H9 (cell line): ENCODE results near the gene TFF1. TPM values are rescaled to one million over a fixed set of nuclear protein-coding genes. Genes with fewer than 3 reads are reported as not detected.

Experiments
- DNase-seq: peaks from one replicate; pipeline ENCODE4 v3.0.0-alpha.2; 2017
- H2AFZ ChIP-seq: one replicate; pipeline ENCODE4 v1.6.1; 2013; ENCODE audit warnings: mild to moderate bottlenecking, low read length, control low read depth, moderate library complexity
- H2AK5ac ChIP-seq: 2 replicates; pipeline ENCODE4 v1.6.1; 2013; ENCODE audit warnings: low read length, control low read depth, mixed read lengths; ENCODE audit not compliant: insufficient read length
- H2BK120ac ChIP-seq: one replicate; pipeline ENCODE4 v1.6.1; 2013; ENCODE audit warnings: low read depth, mild to moderate bottlenecking, low read length, control low read depth, inconsistent platforms; ENCODE audit not compliant: poor library complexity, severe bottlenecking
- H2BK12ac ChIP-seq: 2 replicates; pipeline ENCODE4 v1.6.1; 2013; ENCODE audit warnings: low read length, control low read depth, mixed read lengths, low read depth; ENCODE audit not compliant: insufficient read length
- H2BK15ac ChIP-seq: 2 replicates; pipeline ENCODE4 v1.6.1; 2013; ENCODE audit warnings: low read depth, low read length, control low read depth
- H2BK20ac ChIP-seq: one replicate; pipeline ENCODE4 v1.6.1; 2013; ENCODE audit warnings: low read depth, mild to moderate bottlenecking, low read length, control low read depth, inconsistent platforms; ENCODE audit not compliant: poor library complexity, severe bottlenecking
- H2BK5ac ChIP-seq: 2 replicates; pipeline ENCODE4 v1.6.1; 2013; ENCODE audit warnings: low read length, control low read depth, mixed read lengths; ENCODE audit not compliant: insufficient read length
- H3K14ac ChIP-seq: 2 replicates; pipeline ENCODE4 v1.6.1; 2013; ENCODE audit warnings: low read length, control low read depth; ENCODE audit not compliant: insufficient read depth
- H3K18ac ChIP-seq: 2 replicates; pipeline ENCODE4 v1.6.1; 2013; ENCODE audit warnings: low read depth, mild to moderate bottlenecking, mixed read lengths, low read length, control low read depth; ENCODE audit not compliant: insufficient read length
- H3K23ac ChIP-seq: 2 replicates; pipeline ENCODE4 v1.6.1; 2013; ENCODE audit warnings: low read length, control low read depth, mixed read lengths, low read depth; ENCODE audit not compliant: insufficient read length
- H3K23me2 ChIP-seq: 2 replicates; pipeline ENCODE4 v1.6.1; 2013; ENCODE audit warnings: low read depth, mild to moderate bottlenecking, mixed read lengths, low read length, control low read depth; ENCODE audit not compliant: insufficient read length, poor library complexity, severe bottlenecking
- H3K27ac ChIP-seq: 2 replicates; pipeline ENCODE4 v1.5.1; 2013; ENCODE audit warnings: low read length, control low read depth, mixed read lengths, low read depth; ENCODE audit not compliant: insufficient read length
- H3K27me3 ChIP-seq: 2 replicates; pipeline ENCODE4 v1.6.1; 2013; ENCODE audit warnings: low read length, control low read depth, inconsistent platforms; ENCODE audit not compliant: insufficient read depth
- H3K4ac ChIP-seq: 2 replicates; pipeline ENCODE4 v1.6.1; 2013; ENCODE audit warnings: low read depth, mild to moderate bottlenecking, control low read depth, inconsistent platforms, low read length, moderate library complexity
- H3K4me1 ChIP-seq: 2 replicates; pipeline ENCODE4 v1.6.1; 2013; ENCODE audit warnings: low read length, control low read depth, inconsistent platforms; ENCODE audit not compliant: insufficient read depth
- H3K4me2 ChIP-seq: 2 replicates; pipeline ENCODE4 v1.6.1; 2013; ENCODE audit warnings: low read length, control low read depth, mixed read lengths; ENCODE audit not compliant: insufficient read length, insufficient read depth
- H3K56ac ChIP-seq: 2 replicates; pipeline ENCODE4 v1.6.1; 2013; ENCODE audit warnings: low read depth, mild to moderate bottlenecking, mixed read lengths, low read length, control low read depth; ENCODE audit not compliant: insufficient read length
- H3K79me1 ChIP-seq: 2 replicates; pipeline ENCODE4 v1.6.1; 2013; ENCODE audit warnings: low read depth, mild to moderate bottlenecking, moderate library complexity, low read length, control low read depth, inconsistent platforms; ENCODE audit not compliant: insufficient read depth, poor library complexity, severe bottlenecking
- H3K79me2 ChIP-seq: 2 replicates; pipeline ENCODE4 v1.6.1; 2013; ENCODE audit warnings: low read length, control low read depth, inconsistent platforms; ENCODE audit not compliant: insufficient read depth
- H3K9ac ChIP-seq: 2 replicates; pipeline ENCODE4 v1.6.1; 2013; ENCODE audit warnings: low read length, control low read depth, mixed read lengths; ENCODE audit not compliant: insufficient read length; ENCODE audit errors: extremely low read depth
- H3K9me3 ChIP-seq: one replicate; pipeline ENCODE4 v1.6.1; 2013; ENCODE audit warnings: low read depth, low read length, inconsistent platforms; ENCODE audit not compliant: control insufficient read depth
- H3T11ph ChIP-seq: one replicate; pipeline ENCODE4 v1.6.1; 2013; ENCODE audit warnings: mild to moderate bottlenecking, low read length, control low read depth, inconsistent platforms
- H4K20me1 ChIP-seq: one replicate; pipeline ENCODE4 v1.6.1; 2013; ENCODE audit not compliant: control insufficient read depth, insufficient read length, insufficient read depth
- H4K5ac ChIP-seq: 2 replicates; pipeline ENCODE4 v1.6.1; 2013; ENCODE audit warnings: low read depth, mild to moderate bottlenecking, mixed read lengths, low read length, control low read depth; ENCODE audit not compliant: insufficient read length
- H4K8ac ChIP-seq: replicated peaks from 2 replicates; pipeline ENCODE4 v1.6.1; 2013; ENCODE audit warnings: low read length, control low read depth, mixed read lengths, low read depth; ENCODE audit not compliant: insufficient read length
- H4K91ac ChIP-seq: 2 replicates; pipeline ENCODE4 v1.6.1; 2013; ENCODE audit warnings: low read depth, mild to moderate bottlenecking, moderate library complexity, mixed read lengths, low read length, control low read depth; ENCODE audit not compliant: insufficient read length
- H3K27ac Mint-ChIP-seq, 3 experiments: 2 replicates in 2 of 3; 3 replicates in 1 of 3; pipeline ENCODE4 v1.8.0; 2020 to 2021; ENCODE audit warnings: mixed read lengths in 3 of 3, mild to moderate bottlenecking in 1 of 3, moderate library complexity in 1 of 3
- H3K27me3 Mint-ChIP-seq: 2 replicates; pipeline ENCODE4 v1.8.0; 2021; ENCODE audit warnings: low read depth, mild to moderate bottlenecking, moderate library complexity, mixed read lengths
- H3K36me3 Mint-ChIP-seq, 3 experiments: 2 replicates in 2 of 3; 3 replicates in 1 of 3; pipeline ENCODE4 v1.8.0; 2020 to 2021; ENCODE audit warnings: low read depth in 3 of 3, mixed read lengths in 3 of 3; ENCODE audit not compliant: insufficient read depth in 1 of 3
- H3K4me1 Mint-ChIP-seq, 2 experiments: 2 replicates each; pipeline ENCODE4 v1.8.0; 2020; ENCODE audit warnings: mixed read lengths in 2 of 2
- H3K4me3 Mint-ChIP-seq, 2 experiments: 2 replicates in 1 of 2; 3 replicates in 1 of 2; pipeline ENCODE4 v1.8.0; 2020 to 2021; ENCODE audit warnings: mild to moderate bottlenecking in 2 of 2, mixed read lengths in 2 of 2, moderate library complexity in 1 of 2
- H3K9me3 Mint-ChIP-seq, 2 experiments: 2 replicates in 1 of 2; 3 replicates in 1 of 2; pipeline ENCODE4 v1.8.0; 2020; ENCODE audit warnings: mild to moderate bottlenecking in 2 of 2, mixed read lengths in 2 of 2, moderate library complexity in 1 of 2
- WGBS: extraction: QIAGEN DNeasy Blood & Tissue Kit; methylation state at CpG from one replicate; pipeline ENCODE4 v1.1.7; 2013; ENCODE audit warnings: missing lambda C conversion rate, low lambda C conversion rate, mixed read lengths; ENCODE audit not compliant: insufficient read length; ENCODE audit errors: extremely low coverage; 5-methylcytosine and 5-hydroxymethylcytosine counted together
- total RNA-seq: library from RNA; stranded (reverse); gene quantifications from 2 replicates; pipeline ENCODE4 v1.2.1, GENCODE V29; 2021
- TF ChIP-seq, protein P1 (sequence below): fragments of 200-600 bp; sonication (generic); conservative IDR thresholded peaks from 3 replicates; pipeline ENCODE4 v1.8.0; 2021; ENCODE audit warnings: antibody characterized with exemption, mild to moderate bottlenecking

Gene TFF1
- total RNA-seq, 1 experiment from 2014 or later = not detected

DNA sequence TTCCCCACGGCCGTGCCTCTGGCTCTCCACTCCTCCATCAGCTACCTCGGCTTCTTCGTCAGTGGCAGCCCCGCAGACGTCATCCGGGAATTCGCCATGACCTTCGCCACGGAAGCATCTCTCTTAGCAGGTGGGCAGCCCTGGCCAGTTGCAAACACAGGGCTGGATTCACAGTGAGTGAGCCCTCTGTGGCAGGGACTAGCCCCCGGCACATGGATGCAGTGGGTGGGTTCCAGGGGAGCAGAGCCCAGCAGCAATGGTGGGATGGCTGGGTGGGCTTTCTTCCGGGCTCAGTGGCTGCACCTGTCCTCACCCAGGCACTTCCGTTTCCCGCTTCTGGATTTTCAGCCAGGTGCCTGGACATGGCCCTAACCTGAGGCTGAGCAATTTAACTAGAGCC lies 46.8 kb upstream of the TFF1 start:
- Mint-ChIP-seq H3K9me3 (no peaks in the 10 kb centered on the region; a peak in 1 of 5 replicates), H3K27ac (no peak overlapping the region; a peak in 1 of 7 replicates), H3K4me3 (no peak overlapping the region), H3K27me3 (peaks cover 4% of the 10 kb centered on the region), H3K36me3 (no peaks in the 10 kb centered on the region), H3K4me1 (peaks cover 11 to 14% of the 10 kb centered on the region in 2 experiments)
- no peak overlapping the region for H3T11ph ChIP-seq
- H3K27ac ChIP-seq = no peak overlapping the region
- no peak overlapping the region for H4K91ac ChIP-seq
- H4K8ac ChIP-seq = no peak overlapping the region
- H3K9ac ChIP-seq = no peak overlapping the region
- H3K4me2 ChIP-seq = no peak overlapping the region
- DNase-seq = no peak
- no peak overlapping the region for H2BK5ac ChIP-seq
- H3K23ac ChIP-seq = no peak overlapping the region
- H3K23me2 ChIP-seq = no peaks in the 10 kb centered on the region
- no peak overlapping the region for H3K56ac ChIP-seq
- no peak overlapping the region for H2BK20ac ChIP-seq
- H2BK120ac ChIP-seq = no peak overlapping the region
- no peaks in the 10 kb centered on the region for H3K79me1 ChIP-seq
- no CpG with 5 or more reads among the region's 14 CpGs for WGBS
- no peaks in the 10 kb centered on the region for H3K4me1 ChIP-seq
- H2AFZ ChIP-seq = no peak overlapping the region
- no peaks in the 10 kb centered on the region for H3K27me3 ChIP-seq
- no peaks in the 10 kb centered on the region for H3K9me3 ChIP-seq
- TF ChIP-seq, protein P1, sequence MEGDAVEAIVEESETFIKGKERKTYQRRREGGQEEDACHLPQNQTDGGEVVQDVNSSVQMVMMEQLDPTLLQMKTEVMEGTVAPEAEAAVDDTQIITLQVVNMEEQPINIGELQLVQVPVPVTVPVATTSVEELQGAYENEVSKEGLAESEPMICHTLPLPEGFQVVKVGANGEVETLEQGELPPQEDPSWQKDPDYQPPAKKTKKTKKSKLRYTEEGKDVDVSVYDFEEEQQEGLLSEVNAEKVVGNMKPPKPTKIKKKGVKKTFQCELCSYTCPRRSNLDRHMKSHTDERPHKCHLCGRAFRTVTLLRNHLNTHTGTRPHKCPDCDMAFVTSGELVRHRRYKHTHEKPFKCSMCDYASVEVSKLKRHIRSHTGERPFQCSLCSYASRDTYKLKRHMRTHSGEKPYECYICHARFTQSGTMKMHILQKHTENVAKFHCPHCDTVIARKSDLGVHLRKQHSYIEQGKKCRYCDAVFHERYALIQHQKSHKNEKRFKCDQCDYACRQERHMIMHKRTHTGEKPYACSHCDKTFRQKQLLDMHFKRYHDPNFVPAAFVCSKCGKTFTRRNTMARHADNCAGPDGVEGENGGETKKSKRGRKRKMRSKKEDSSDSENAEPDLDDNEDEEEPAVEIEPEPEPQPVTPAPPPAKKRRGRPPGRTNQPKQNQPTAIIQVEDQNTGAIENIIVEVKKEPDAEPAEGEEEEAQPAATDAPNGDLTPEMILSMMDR = no peak
- H2AK5ac ChIP-seq = no peak overlapping the region
- H4K5ac ChIP-seq = no peak overlapping the region
- no peak overlapping the region for H3K4ac ChIP-seq
- no peak overlapping the region for H2BK15ac ChIP-seq
- H4K20me1 ChIP-seq = no peaks in the 10 kb centered on the region
- no peak overlapping the region for H3K14ac ChIP-seq
- no peaks in the 10 kb centered on the region for H3K79me2 ChIP-seq
- no peak overlapping the region for H3K18ac ChIP-seq
- no peak overlapping the region for H2BK12ac ChIP-seq
